GM18951 (cell line): Measurements from ENCODE around the gene CLDN2.
"Not testable (repeated sequence)": the region's sequence is repeated elsewhere in the genome, so short reads cannot be mapped to it uniquely, and the experiment has no call there.

Experiments used
- POLR2A ChIP-seq: IDR thresholded peaks from 4 replicates; pipeline ENCODE4 v1.6.1; 2011; ENCODE audit warnings: mild to moderate bottlenecking; ENCODE audit not compliant: insufficient read length, insufficient read depth; ENCODE audit errors: extremely low read depth
- in situ Hi-C: fragments of 300-500 bp; cut with MboI; formaldehyde crosslinking; loops from one replicate; pipeline ENCODE4 v1.12.0; 2022; ENCODE audit warnings: low sequenced_read_pairs, mixed read lengths, inconsistent platforms; ENCODE audit not compliant: unreplicated experiment

CLDN2 gene, protein sequence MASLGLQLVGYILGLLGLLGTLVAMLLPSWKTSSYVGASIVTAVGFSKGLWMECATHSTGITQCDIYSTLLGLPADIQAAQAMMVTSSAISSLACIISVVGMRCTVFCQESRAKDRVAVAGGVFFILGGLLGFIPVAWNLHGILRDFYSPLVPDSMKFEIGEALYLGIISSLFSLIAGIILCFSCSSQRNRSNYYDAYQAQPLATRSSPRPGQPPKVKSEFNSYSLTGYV

DNA sequence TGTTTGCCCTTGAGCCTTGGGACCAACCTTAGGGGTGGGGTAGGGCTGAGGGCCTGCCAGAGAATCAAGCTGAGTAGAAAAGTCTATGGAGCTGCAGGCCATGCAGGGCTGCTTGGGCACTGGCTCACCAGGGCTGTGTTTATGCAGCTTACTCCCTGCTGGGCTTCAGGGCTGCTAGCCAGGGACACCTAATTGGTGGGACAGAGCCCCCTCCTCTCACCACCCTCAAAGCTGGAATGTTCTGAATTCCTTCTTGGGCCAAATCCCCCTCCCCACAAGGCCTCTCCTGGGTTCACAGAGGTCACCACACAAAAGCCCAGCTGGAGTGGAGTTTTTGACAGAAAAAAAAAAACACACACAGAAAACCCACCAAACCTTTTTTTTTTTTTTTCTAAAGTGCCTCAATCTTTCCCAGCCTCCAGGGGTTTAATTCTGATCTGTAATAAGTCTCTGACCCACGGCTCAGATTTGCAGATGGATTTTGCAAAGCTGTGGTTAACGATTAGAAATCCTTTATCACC is at the start of gene CLDN2:
Gene CLDN2, plus strand, starts transcription at position 471 of the 521 bp plus-strand sequence. CDS start 7,827 bp downstream, outside the sequence.
- no peak for TF ChIP-seq POLR2A
- in situ Hi-C loops = no loop called here

- in situ Hi-C loops = not testable (repeated sequence)
Observed at GRCh38 chrX:106872796-106873195, 47.4 kb upstream of the CLDN2 start.

- in situ Hi-C loops = no loop called here
- no peak for TF ChIP-seq POLR2A
Observed at GRCh38 chrX:106874075-106874474, 46.1 kb upstream of the CLDN2 start.

DNA sequence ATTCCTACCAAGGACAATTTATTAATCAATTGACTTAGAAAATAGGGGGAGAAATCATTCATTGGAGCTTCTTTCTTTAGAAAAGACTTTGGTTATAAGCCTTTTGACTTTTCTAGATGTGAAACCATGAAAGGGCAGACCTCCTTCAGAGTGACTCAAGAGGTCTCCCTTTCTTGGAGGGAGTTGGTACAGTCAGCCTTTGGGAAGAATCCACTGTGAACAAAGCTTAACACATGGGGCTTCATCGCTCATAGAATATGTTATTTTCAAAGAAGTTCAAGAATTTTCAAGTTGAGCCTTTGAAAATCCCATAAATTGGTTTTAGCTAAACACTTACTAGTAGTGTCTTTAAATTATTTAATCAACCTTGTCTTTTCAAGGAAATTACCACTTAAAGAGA is 45.1 kb upstream of the CLDN2 start:
- in situ Hi-C loops = no loop called here

DNA sequence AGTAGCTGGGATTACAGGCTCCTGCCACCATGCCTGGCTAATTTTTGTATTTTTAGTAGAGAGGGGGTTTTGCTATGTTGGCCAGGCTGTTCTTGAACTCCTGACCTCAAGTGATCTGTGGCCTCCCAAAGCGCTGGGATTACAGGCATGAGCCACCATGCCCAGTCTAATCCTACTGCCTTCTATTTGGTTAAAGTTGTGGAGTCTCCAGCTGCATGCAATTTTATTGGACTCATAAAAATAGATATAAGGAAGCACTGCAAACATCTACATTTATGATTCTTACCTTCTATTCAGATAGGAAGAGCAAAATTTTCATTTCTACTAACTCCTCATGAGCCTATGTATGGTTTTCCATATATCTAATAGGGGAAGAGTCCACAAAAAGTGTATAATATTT is 30.7 kb upstream of the CLDN2 start:
- in situ Hi-C loops = no loop called here
- TF ChIP-seq POLR2A = no peak

More for the DNA sequence above, 45.1 kb upstream of the CLDN2 start:
- no peak for TF ChIP-seq POLR2A

- TF ChIP-seq POLR2A = no peak
- in situ Hi-C loops = no loop called here
Observed at GRCh38 chrX:106891762-106892460, 28.3 kb upstream of the CLDN2 start.

- in situ Hi-C loops = no loop called here
- no peak for TF ChIP-seq POLR2A
Observed at GRCh38 chrX:106894392-106894909, 25.8 kb upstream of the CLDN2 start.

GRCh38 chrX:106894978-106895452 is 25.2 kb upstream of the CLDN2 start:
- in situ Hi-C loops = no loop called here

GRCh38 chrX:106897259-106897658 is 22.9 kb upstream of the CLDN2 start:
- in situ Hi-C loops = no loop called here
- TF ChIP-seq POLR2A = no peak

More at GRCh38 chrX:106894978-106895452, 25.2 kb upstream of the CLDN2 start:
- TF ChIP-seq POLR2A = no peak

DNA sequence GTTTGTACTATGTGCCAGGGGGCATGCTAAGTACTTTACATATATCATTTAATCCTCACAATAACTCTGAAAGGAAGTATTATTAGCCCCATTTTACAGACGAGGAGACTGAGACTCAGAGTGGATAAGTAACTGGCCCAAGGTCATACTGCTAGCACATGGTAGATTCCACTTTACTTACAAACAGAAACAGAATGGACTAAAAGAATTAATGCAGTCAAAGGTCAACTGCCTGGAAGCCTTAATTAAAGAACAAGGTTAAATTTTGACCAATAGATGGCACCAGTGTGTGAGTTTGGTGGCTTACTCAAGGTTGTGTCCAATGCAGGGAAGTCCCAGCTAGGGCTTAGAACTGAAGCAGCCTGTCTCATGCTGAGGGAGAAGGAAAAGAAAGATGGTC is 21.7 kb upstream of the CLDN2 start:
- TF ChIP-seq POLR2A = no peak
- in situ Hi-C loops = no loop called here

DNA sequence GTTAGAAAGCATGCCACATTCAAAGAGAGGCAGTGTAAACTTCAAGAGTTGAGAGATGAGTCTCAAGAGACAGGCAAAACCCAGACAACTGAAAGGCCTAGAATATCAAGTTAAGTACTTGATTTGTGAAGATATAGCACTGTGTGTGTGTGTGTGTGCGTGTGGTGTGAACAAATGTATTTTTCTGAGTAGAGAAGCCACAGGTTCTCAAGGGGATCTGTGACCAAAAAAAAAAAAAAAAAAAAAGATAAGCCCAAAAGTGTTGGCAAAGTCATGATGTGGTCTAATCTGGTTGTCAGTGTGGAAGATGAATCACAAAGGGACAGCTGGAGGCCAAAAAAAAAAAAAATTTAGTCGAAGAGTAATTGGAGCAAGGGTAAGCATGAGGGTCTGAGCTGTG is 20.9 kb upstream of the CLDN2 start:
- no peak for TF ChIP-seq POLR2A
- in situ Hi-C loops = no loop called here

DNA sequence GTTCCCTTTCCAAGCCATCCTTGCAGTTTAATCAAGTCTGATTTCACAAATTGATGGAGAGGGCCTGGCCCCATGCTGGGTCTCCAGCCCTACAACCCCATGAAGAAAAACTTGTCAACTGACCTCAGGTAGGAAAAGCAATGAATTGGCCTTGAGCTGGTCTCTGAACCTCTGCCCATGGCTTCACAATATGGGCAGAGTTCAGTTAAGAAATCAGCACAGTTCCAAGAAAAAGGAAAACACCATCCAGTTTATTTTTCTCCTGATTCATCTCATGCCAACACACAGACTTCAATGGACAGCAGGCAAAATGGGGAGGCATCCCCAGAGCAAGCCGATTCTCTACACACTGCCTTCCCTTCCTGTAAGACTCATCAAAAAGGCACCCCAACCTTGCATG is 20.4 kb upstream of the CLDN2 start:
- in situ Hi-C loops = no loop called here
- no peak for TF ChIP-seq POLR2A

DNA sequence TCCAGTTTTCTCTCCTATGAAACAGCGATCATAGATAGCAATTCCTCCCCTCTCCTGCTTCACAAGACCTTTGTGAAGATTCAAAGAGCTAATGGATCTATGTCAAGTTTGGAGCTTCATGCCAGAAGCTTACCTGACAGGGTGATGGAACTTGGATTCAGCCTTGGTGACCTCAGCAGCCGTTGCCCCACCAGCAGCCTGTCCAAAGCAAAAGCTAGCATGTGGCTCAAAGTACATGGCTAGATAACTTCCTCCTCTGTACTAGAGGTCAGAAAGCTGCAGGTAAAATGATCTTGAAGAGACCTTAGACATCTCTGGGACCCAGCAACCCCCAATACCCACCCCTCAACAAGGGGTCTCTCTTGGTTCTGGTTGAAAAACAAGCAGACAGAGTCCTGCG is 18.9 kb upstream of the CLDN2 start:
- in situ Hi-C loops = no loop called here
- no peak for TF ChIP-seq POLR2A

DNA sequence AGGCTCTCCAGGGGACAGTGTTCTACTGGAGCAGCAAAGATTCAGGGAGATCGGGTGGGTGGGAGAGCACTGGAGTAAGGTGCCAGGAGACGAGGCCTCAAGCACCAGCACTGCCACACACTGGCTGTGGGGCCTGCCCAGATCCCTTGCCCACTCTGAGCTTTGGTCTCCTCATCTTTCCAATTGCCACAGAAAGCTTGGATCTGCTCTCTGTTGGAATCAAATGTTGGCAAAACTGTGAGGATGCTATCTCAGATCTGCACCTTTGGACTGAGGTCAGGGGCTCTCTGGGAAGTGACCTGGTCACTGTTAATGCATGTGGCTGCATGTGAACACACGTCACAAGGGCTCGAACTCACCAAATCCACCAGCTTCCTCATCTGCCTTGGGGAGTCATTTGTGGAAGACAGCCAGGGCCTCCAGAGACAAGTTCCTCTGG is 18.4 kb upstream of the CLDN2 start:
- in situ Hi-C loops = no loop called here
- no peak for TF ChIP-seq POLR2A

- in situ Hi-C loops = no loop called here
- no peak for TF ChIP-seq POLR2A
Observed at GRCh38 chrX:106902684-106903083, 17.5 kb upstream of the CLDN2 start.
